Panc1 (cell line): ENCODE data around the gene FKBP5. TPM values are rescaled to one million over a fixed set of nuclear protein-coding genes. Genes with fewer than 3 reads are reported as not detected.

ENCODE experiments used
- ATAC-seq: fragments of 200-7000 bp; cut with Tn5 transposase; 2 replicates; pipeline ENCODE4 v1.9.1; 2020; ENCODE audit warnings: mild to moderate bottlenecking, moderate library complexity
- BruUV-seq: library from RNA; stranded (reverse); fragments of 400-500 nt; replicated peaks from 2 replicates; lab custom pipeline; 2021; lab: Mats Ljungman, UMichigan
- CTCF ChIA-PET: fragments of 300-600 bp; sonication (Branson Sonifier 250); formaldehyde crosslinking; loops from one replicate; lab custom pipeline; 2022; ENCODE audit warnings: antibody characterized with exemption; lab: Charles Lee
- POLR2A ChIA-PET: fragments of 300-600 bp; sonication (Branson Sonifier 250); formaldehyde crosslinking; loops from one replicate; lab custom pipeline; 2022; ENCODE audit warnings: antibody characterized with exemption; lab: Charles Lee
- DNase-seq: peaks from one replicate; pipeline ENCODE4 v3.0.0-alpha.2; 2010; ENCODE audit warnings: low read depth, low spot score
- H3K27ac ChIP-seq: 2 replicates; pipeline ENCODE4 v1.5.1; 2011; ENCODE audit warnings: mild to moderate bottlenecking, low read length, inconsistent platforms
- H3K27me3 ChIP-seq: fragments of 200-500 bp; sonication (Bioruptor generic); 2 replicates; pipeline ENCODE4 v1.6.0; 2014; ENCODE audit warnings: low read length, inconsistent platforms; ENCODE audit not compliant: control insufficient read depth, insufficient read depth
- H3K36me3 ChIP-seq: fragments of 200-500 bp; sonication (Bioruptor generic); 2 replicates; pipeline ENCODE4 v1.5.1; 2014; ENCODE audit warnings: inconsistent platforms, mild to moderate bottlenecking, low read length, moderate library complexity; ENCODE audit not compliant: control insufficient read depth, insufficient read depth
- H3K4me1 ChIP-seq: 2 replicates; pipeline ENCODE4 v1.5.1; 2011; ENCODE audit warnings: inconsistent platforms, mild to moderate bottlenecking, low read length, moderate library complexity; ENCODE audit not compliant: control insufficient read depth, insufficient read depth
- H3K4me3 ChIP-seq, 2 experiments: 2 replicates each; pipeline ENCODE4 v1.5.1; 2011 to 2012; ENCODE audit warnings: low read depth in 2 of 2, low read length in 2 of 2, mild to moderate bottlenecking in 2 of 2, inconsistent platforms in 1 of 2, moderate library complexity in 1 of 2
- H3K9me3 ChIP-seq: fragments of 200-500 bp; sonication (Bioruptor generic); 2 replicates; pipeline ENCODE4 v1.5.1; 2014; ENCODE audit warnings: low read depth, mild to moderate bottlenecking, inconsistent platforms, low read length, moderate library complexity; ENCODE audit not compliant: control insufficient read depth, insufficient read depth
- POLR2AphosphoS5 ChIP-seq: IDR thresholded peaks from 2 replicates; pipeline ENCODE4 v1.6.1; 2012; ENCODE audit warnings: mild to moderate bottlenecking, low read depth, low read length, moderate library complexity
- SIN3A ChIP-seq: IDR thresholded peaks from 2 replicates; pipeline ENCODE4 v1.6.1; 2012; ENCODE audit warnings: low read depth, mild to moderate bottlenecking, low read length, moderate library complexity, borderline replicate concordance; ENCODE audit not compliant: insufficient read depth
- TCF7L2 ChIP-seq: IDR thresholded peaks from 2 replicates; pipeline ENCODE4 v1.6.1; 2011; ENCODE audit warnings: mild to moderate bottlenecking, low read depth, low read length, inconsistent platforms
- in situ Hi-C: cut with HindIII; loops from 2 replicates; pipeline ENCODE4 v1.10.0; 2016; ENCODE audit warnings: low sequenced_read_pairs, low pct_unique_long_range_greater_than_20kb
- intact Hi-C: fragments of 100-400 bp; cut with micrococcal nuclease; formaldehyde crosslinking; loops from one replicate; pipeline ENCODE4 v1.10.0; 2022; ENCODE audit not compliant: unreplicated experiment
- total RNA-seq: library from RNA; stranded (reverse); gene quantifications from one replicate; pipeline ENCODE4 v1.2.1, GENCODE V29; 2021; ENCODE audit not compliant: unreplicated experiment
- TF ChIP-seq, protein P1 (sequence below), 2 experiments: IDR thresholded peaks; 2 replicates each; pipeline ENCODE4 v1.6.1; 2011 to 2012; ENCODE audit warnings: low read depth in 2 of 2, control low read depth in 1 of 2, low read length in 1 of 2, mild to moderate bottlenecking in 1 of 2, moderate library complexity in 1 of 2; ENCODE audit not compliant: insufficient read depth in 1 of 2
- TF ChIP-seq, protein P2 (sequence below): fragments of 450-650 bp; IDR thresholded peaks from 2 replicates; pipeline ENCODE4 v1.5.1; 2017; ENCODE audit warnings: mild to moderate bottlenecking

FKBP5 gene
- total RNA-seq, 1 experiment from 2014 or later: 25.2 TPM

DNA sequence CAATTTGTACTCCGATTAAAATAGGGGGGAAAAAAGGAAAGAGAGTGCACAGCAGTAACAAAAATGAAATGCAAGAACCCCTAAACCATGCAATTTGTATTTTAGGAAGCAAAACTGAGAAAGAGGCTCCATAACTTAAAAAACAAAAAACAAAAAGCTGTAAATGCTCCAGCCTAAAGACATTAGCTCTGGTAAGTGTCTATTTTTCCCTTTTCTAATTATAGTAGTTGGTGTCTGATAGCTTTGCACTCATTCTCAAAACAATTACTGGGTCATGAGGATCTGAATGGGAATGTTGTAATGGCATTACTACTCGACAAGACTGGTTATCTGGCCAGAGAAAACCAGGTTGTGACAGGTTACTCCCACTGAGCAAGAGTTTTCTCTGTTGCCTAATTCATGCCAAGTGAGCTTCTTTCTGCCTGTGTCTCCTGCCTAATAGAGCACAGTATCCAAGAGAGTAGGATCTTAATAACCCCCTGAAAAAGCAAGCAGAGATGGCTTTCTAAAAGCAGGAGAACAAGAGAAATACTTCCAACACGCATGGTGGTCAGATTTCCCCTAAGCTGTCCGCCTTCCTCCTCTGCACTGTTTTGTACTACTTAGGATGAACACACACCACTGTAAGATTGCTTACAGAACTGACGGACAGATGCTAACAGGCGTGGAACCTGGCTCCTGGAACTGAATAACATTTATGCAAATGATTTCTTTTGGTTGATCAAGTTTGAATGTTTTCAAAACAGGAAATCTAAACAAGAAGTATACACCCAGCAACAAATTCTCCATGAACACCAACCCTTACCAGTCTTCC is 86.4 kb downstream of the FKBP5 start:
- in situ Hi-C loops: no loop called here
- 0 out of 2 replicates have a peak, but pooled peaks cover 3% of the 10 kb centered on the region for H3K4me1 ChIP-seq
- H3K4me3 ChIP-seq: no peak overlapping the region
- ChIA-PET POLR2A (no interaction called here), CTCF (interaction anchor here (0.6 kb wide), 3 partner anchors 50 to 277 kb away, joined by 3 to 10 read pairs (median 5); no protein-coding TSS in a partner anchor)
- H3K9me3 ChIP-seq: no peaks in the 10 kb centered on the region
- intact Hi-C loops: no loop called here
- ATAC-seq (no peak), DNase-seq (no peak)
- no peak overlapping the region for H3K27ac ChIP-seq
- H3K27me3 ChIP-seq: no peaks in the 10 kb centered on the region
- no TSS peak for BruUV-seq
- TF ChIP-seq POLR2AphosphoS5 (no peak), SIN3A (no peak), TCF7L2 (no peak)
- TF ChIP-seq, protein P1, sequence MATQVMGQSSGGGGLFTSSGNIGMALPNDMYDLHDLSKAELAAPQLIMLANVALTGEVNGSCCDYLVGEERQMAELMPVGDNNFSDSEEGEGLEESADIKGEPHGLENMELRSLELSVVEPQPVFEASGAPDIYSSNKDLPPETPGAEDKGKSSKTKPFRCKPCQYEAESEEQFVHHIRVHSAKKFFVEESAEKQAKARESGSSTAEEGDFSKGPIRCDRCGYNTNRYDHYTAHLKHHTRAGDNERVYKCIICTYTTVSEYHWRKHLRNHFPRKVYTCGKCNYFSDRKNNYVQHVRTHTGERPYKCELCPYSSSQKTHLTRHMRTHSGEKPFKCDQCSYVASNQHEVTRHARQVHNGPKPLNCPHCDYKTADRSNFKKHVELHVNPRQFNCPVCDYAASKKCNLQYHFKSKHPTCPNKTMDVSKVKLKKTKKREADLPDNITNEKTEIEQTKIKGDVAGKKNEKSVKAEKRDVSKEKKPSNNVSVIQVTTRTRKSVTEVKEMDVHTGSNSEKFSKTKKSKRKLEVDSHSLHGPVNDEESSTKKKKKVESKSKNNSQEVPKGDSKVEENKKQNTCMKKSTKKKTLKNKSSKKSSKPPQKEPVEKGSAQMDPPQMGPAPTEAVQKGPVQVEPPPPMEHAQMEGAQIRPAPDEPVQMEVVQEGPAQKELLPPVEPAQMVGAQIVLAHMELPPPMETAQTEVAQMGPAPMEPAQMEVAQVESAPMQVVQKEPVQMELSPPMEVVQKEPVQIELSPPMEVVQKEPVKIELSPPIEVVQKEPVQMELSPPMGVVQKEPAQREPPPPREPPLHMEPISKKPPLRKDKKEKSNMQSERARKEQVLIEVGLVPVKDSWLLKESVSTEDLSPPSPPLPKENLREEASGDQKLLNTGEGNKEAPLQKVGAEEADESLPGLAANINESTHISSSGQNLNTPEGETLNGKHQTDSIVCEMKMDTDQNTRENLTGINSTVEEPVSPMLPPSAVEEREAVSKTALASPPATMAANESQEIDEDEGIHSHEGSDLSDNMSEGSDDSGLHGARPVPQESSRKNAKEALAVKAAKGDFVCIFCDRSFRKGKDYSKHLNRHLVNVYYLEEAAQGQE (IDR thresholded peaks at IDR 0.05; ENCODE audit: insufficient read depth in 1 of 2, low read depth in 2 of 2, low read length in 1 of 2): no peak
- TF ChIP-seq, protein P2, sequence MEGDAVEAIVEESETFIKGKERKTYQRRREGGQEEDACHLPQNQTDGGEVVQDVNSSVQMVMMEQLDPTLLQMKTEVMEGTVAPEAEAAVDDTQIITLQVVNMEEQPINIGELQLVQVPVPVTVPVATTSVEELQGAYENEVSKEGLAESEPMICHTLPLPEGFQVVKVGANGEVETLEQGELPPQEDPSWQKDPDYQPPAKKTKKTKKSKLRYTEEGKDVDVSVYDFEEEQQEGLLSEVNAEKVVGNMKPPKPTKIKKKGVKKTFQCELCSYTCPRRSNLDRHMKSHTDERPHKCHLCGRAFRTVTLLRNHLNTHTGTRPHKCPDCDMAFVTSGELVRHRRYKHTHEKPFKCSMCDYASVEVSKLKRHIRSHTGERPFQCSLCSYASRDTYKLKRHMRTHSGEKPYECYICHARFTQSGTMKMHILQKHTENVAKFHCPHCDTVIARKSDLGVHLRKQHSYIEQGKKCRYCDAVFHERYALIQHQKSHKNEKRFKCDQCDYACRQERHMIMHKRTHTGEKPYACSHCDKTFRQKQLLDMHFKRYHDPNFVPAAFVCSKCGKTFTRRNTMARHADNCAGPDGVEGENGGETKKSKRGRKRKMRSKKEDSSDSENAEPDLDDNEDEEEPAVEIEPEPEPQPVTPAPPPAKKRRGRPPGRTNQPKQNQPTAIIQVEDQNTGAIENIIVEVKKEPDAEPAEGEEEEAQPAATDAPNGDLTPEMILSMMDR: no peak
- H3K36me3 ChIP-seq: no peaks in the 10 kb centered on the region

DNA sequence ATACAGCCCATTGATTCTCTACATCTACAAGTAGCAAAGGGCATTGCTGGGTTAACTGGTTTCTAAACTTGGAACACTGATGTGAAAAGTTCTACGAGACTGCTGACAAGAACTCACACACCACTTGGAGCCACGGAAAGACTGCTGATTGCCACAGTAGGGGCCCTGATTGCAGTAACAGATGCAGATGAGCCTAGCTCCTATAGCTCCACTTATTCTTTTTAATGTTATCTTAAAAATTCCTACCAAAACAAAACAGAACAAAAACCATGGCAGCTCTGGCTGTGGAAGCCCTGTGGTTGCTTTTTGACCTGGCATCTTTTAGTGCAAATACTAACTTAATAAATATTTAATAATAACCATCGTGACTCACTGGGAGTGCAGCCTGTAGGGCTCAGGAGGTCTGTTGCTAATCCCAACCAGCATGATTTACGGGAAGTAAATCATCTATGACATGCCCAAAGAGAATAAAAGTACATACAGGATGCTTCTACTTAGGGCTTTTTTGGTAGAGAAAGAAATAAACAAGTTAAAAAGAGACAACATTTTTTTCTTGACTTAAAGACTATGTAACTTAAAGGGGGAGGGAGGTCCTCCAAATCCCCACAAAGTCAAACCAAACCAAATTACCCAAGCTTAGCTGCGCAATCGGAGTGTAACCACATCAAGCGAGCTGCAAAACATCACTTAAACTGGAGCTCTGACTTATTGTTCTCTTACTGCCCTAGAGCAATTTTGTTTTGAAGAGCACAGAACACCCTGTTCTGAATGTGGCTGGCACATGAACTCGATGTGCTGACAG is 87.2 kb downstream of the FKBP5 start:
- in situ Hi-C loops (no loop called here), intact Hi-C loops (no loop called here)
- Histone ChIP-seq H3K4me3 (no peak overlapping the region; a peak in 1 of 4 replicates), H3K9me3 (no peaks in the 10 kb centered on the region), H3K4me1 (0 out of 2 replicates have a peak, but pooled peaks cover 3% of the 10 kb centered on the region), H3K27me3 (no peaks in the 10 kb centered on the region), H3K36me3 (no peaks in the 10 kb centered on the region), H3K27ac (no peak overlapping the region)
- POLR2A ChIA-PET: no interaction called here
- no peak for DNase-seq
- CTCF ChIA-PET: no interaction called here
- BruUV-seq: no TSS peak
- TF ChIP-seq POLR2AphosphoS5 (no peak), SIN3A (no peak), TCF7L2 (no peak)
- TF ChIP-seq, protein P2: no peak
- TF ChIP-seq, protein P1 (IDR thresholded peaks at IDR 0.05; ENCODE audit: insufficient read depth in 1 of 2, low read depth in 2 of 2, low read length in 1 of 2): no peak
- ATAC-seq: no peak
